Lung (tissue), 12 donors: ENCODE measurements around the gene CRTAC1. TPM values are rescaled to one million over a fixed set of nuclear protein-coding genes. Genes with fewer than 3 reads are reported as not detected.

Source experiments
- ATAC-seq: fragments of 200-7000 bp; cut with Tn5 transposase; one replicate; pipeline ENCODE4 v1.9.1; 2020; ENCODE audit warnings: moderate number of reproducible peaks; ENCODE audit not compliant: insufficient read depth, low FRiP score
- DNase-seq, 3 donors: peaks; one replicate each; pipeline ENCODE4 v3.0.0-alpha.2; 2013 to 2017
- H3K27ac ChIP-seq, 2 donors: one replicate each; pipeline ENCODE4 v1.5.1; 2013; ENCODE audit warnings: mild to moderate bottlenecking in 2 of 2, moderate library complexity in 2 of 2, control low read depth in 1 of 2, inconsistent platforms in 1 of 2, low read depth in 1 of 2, low read length in 1 of 2
- H3K27me3 ChIP-seq, 3 donors: one replicate each; pipeline ENCODE4 v1.5.1; 2013; ENCODE audit warnings: low read length in 2 of 3; ENCODE audit not compliant: control insufficient read depth in 3 of 3, insufficient read depth in 3 of 3
- H3K36me3 ChIP-seq, 4 donors: one replicate each; pipeline ENCODE4 v1.5.1; 2013; ENCODE audit warnings: low read length in 4 of 4, mild to moderate bottlenecking in 1 of 4, moderate library complexity in 1 of 4; ENCODE audit not compliant: control insufficient read depth in 4 of 4, insufficient read depth in 4 of 4
- H3K4me1 ChIP-seq, 5 donors: one replicate each; pipeline ENCODE4 v1.5.1; 2013; ENCODE audit warnings: low read length in 5 of 5, mild to moderate bottlenecking in 2 of 5, moderate library complexity in 1 of 5; ENCODE audit not compliant: control insufficient read depth in 5 of 5, insufficient read depth in 5 of 5
- H3K4me3 ChIP-seq: one replicate; pipeline ENCODE4 v1.5.1; 2013; ENCODE audit warnings: mild to moderate bottlenecking, control low read depth, moderate library complexity
- H3K9ac ChIP-seq, 2 donors: one replicate each; pipeline ENCODE4 v1.5.1; 2013; ENCODE audit warnings: low read length in 2 of 2, control low read depth in 1 of 2; ENCODE audit not compliant: insufficient read depth in 1 of 2
- H3K9me3 ChIP-seq, 4 donors: one replicate each; pipeline ENCODE4 v1.5.1; 2013; ENCODE audit warnings: low read length in 3 of 4, mild to moderate bottlenecking in 1 of 4, moderate library complexity in 1 of 4; ENCODE audit not compliant: control insufficient read depth in 4 of 4, insufficient read depth in 3 of 4
- WGBS, 2 donors: extraction: QIAGEN DNeasy Blood & Tissue Kit; methylation state at CpG; one replicate each; pipeline ENCODE4 v1.1.7; 2013; 5-methylcytosine and 5-hydroxymethylcytosine counted together
- polyA plus RNA-seq, 2 donors: library from polyadenylated mRNA; stranded (reverse); fragments of 200-250 nt; gene quantifications; one replicate each; pipeline ENCODE4 v1.2.1, GENCODE V29; 2013
- total RNA-seq, 2 donors: library from RNA; depleted of rRNA in 1 of 2; stranded (reverse); fragments of >200 nt in 1 of 2; gene quantifications; one replicate each; pipeline ENCODE4 v1.2.1, GENCODE V29; 2014 to 2021
- TF ChIP-seq, protein P1 (sequence below): IDR thresholded peaks from 2 replicates; pipeline ENCODE4 v1.5.1; 2012; ENCODE audit warnings: mild to moderate bottlenecking; ENCODE audit errors: control extremely low read depth, extremely low read depth
- donor health status: control.
- donor health status: control.
- donor health status: Bipolar disorder and iron deficiency.
- donor health status: healthy.
- donor health status: DM: yes; HTN: yes; CAD: no.

CRTAC1 gene
- total and polyA plus RNA-seq, 4 donors: 45.8 to 82.4 (median 54.3) TPM

DNA sequence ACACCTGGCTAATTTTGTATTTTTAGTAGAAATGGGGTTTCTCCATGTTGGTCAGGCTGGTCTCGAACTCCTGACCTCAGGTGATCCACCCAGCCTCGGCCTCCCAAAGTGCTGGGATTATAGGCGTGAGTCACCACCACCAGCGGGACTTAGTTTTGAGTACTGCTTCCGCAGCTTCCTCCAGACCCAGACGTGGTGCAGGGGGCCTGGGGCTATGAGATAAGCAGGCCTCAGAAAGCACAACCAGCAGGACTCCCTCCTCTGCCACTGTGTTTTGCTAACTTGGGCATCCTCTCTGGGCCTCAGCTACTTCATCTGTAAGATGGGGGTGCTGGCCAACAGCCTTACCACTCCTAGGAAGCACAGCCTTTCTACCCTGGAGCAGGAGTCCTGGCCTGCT is 143.0 kb downstream of the CRTAC1 start:
- H3K27ac ChIP-seq: peak overlapping the region in 1 of 2 donors; percentile 79
- ATAC-seq: no peak
- 56 to 71% methylated on average over 6 of the region's 6 CpGs for WGBS, 2 donors

DNA sequence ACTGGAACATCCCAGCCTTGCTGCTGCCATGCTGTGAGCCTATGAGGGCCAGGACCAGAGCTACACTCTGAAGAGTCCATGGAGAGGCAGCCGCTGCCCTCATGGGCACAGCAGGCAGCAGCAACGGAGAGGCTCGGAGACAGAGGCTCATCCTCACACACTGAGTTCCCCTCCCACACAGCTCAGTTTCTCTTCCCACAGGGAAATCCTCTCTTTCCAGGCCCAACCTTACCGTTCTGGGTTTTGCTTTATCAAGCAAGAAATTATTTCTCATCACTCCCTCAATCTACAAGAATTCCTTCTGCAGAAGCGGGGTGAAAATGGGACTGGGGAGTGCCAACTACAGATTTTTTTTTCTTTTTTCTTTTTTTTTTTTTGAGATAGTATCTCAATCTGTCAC is 144.1 kb downstream of the CRTAC1 start:
- ATAC-seq: no peak
- Histone ChIP-seq H3K27ac (no peak overlapping the region), H3K36me3 (no peaks in the 10 kb centered on the region), H3K9ac (no peak overlapping the region), H3K9me3 (no peaks in the 10 kb centered on the region), H3K4me1 (peaks cover 0 to 9% (median 2%) of the 10 kb centered on the region in 5 donors), H3K4me3 (no peak overlapping the region), H3K27me3 (no peaks in the 10 kb centered on the region)
- TF ChIP-seq, protein P1, sequence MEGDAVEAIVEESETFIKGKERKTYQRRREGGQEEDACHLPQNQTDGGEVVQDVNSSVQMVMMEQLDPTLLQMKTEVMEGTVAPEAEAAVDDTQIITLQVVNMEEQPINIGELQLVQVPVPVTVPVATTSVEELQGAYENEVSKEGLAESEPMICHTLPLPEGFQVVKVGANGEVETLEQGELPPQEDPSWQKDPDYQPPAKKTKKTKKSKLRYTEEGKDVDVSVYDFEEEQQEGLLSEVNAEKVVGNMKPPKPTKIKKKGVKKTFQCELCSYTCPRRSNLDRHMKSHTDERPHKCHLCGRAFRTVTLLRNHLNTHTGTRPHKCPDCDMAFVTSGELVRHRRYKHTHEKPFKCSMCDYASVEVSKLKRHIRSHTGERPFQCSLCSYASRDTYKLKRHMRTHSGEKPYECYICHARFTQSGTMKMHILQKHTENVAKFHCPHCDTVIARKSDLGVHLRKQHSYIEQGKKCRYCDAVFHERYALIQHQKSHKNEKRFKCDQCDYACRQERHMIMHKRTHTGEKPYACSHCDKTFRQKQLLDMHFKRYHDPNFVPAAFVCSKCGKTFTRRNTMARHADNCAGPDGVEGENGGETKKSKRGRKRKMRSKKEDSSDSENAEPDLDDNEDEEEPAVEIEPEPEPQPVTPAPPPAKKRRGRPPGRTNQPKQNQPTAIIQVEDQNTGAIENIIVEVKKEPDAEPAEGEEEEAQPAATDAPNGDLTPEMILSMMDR: no peak
- no peak for DNase-seq
- 64 to 78% methylated on average over 5 of the region's 5 CpGs for WGBS, 2 donors

More for the DNA sequence above, 143.0 kb downstream of the CRTAC1 start:
- no peak for DNase-seq
- TF ChIP-seq, protein P1: no peak
- H3K27me3 ChIP-seq: no peaks in the 10 kb centered on the region
- peaks cover 0 to 9% (median 2%) of the 10 kb centered on the region in 5 donors for H3K4me1 ChIP-seq
- H3K4me3 ChIP-seq: no peak overlapping the region
- no peak overlapping the region for H3K9ac ChIP-seq
- no peaks in the 10 kb centered on the region for H3K36me3 ChIP-seq
- no peaks in the 10 kb centered on the region for H3K9me3 ChIP-seq

GRCh38 chr10:97883092-97883485 is 147.3 kb downstream of the CRTAC1 start:
- TF ChIP-seq, protein P1: no peak
- Histone ChIP-seq H3K36me3 (no peaks in the 10 kb centered on the region), H3K9ac (no peak overlapping the region), H3K9me3 (no peaks in the 10 kb centered on the region), H3K4me1 (peaks cover 0 to 3% (median 0%) of the 10 kb centered on the region in 5 donors), H3K4me3 (no peak overlapping the region), H3K27me3 (no peaks in the 10 kb centered on the region), H3K27ac (no peak overlapping the region)
- WGBS, 2 donors: 57 to 67% methylated on average over 3 of the region's 3 CpGs
- ATAC-seq: no peak
- no peak for DNase-seq
